NCI-H2196 (cell line): ENCODE measurements around the gene MAN2C1.
"Not testable (repeated sequence)": the region's sequence is repeated elsewhere in the genome, so short reads cannot be mapped to it uniquely, and the experiment has no call there.

ENCODE experiments used
- DNase-seq: peaks from one replicate; lab custom pipeline; 2025; ENCODE audit not compliant: unreplicated experiment; lab: John Stamatoyannopoulos, UW

Gene MAN2C1

GRCh38 chr15:75361361-75361988 is 6.9 kb downstream of the MAN2C1 start:
- DNase-seq = no peak

- DNase-seq = no peak
Observed at GRCh38 chr15:75360856-75361255, 7.6 kb downstream of the MAN2C1 start.

GRCh38 chr15:75360391-75360790 is 8.0 kb downstream of the MAN2C1 start:
- DNase-seq = no peak

GRCh38 chr15:75359537-75360250 is 8.7 kb downstream of the MAN2C1 start:
- no peak for DNase-seq

- DNase-seq = no peak
Observed at GRCh38 chr15:75358771-75359536, 9.5 kb downstream of the MAN2C1 start.

GRCh38 chr15:75357976-75358673 is 10.3 kb downstream of the MAN2C1 start:
- no peak for DNase-seq

- no peak for DNase-seq
Observed at GRCh38 chr15:75356517-75356916, 11.9 kb downstream of the MAN2C1 start.

- DNase-seq = no peak
Observed at GRCh38 chr15:75356006-75356405, 12.4 kb downstream of the MAN2C1 start.

GRCh38 chr15:75355369-75355768 is 13.0 kb downstream of the MAN2C1 start:
- no peak for DNase-seq

GRCh38 chr15:75354454-75354853 is 14.0 kb downstream of the MAN2C1 start:
- no peak for DNase-seq

GRCh38 chr15:75353604-75354003 is 14.8 kb downstream of the MAN2C1 start:
- no peak for DNase-seq

GRCh38 chr15:75352186-75353080 is 16.0 kb downstream of the MAN2C1 start:
- DNase-seq = no peak

GRCh38 chr15:75350601-75351361 is 17.6 kb downstream of the MAN2C1 start:
- DNase-seq = no peak

- no peak for DNase-seq
Observed at GRCh38 chr15:75349851-75350588, 18.4 kb downstream of the MAN2C1 start.

- DNase-seq = not testable (repeated sequence)
Observed at GRCh38 chr15:75349351-75349669, 19.1 kb downstream of the MAN2C1 start.

GRCh38 chr15:75348562-75349350 is 19.7 kb downstream of the MAN2C1 start:
- no peak for DNase-seq

GRCh38 chr15:75348034-75348561 is 20.3 kb downstream of the MAN2C1 start:
- DNase-seq = no peak
